OCI-LY7 (cell line): ENCODE data around the gene ABI2.

Experiments
- EZH2phosphoT487 ChIP-seq: fragments of 200-600 bp; sonication (generic); IDR thresholded peaks from 2 replicates; pipeline ENCODE4 v1.6.1; 2018; ENCODE audit warnings: low read depth, borderline replicate concordance, mild to moderate bottlenecking, mixed run types, antibody characterized with exemption, low read length, moderate library complexity, mixed read lengths
- TF ChIP-seq, protein P1 (sequence below): fragments of 200-600 bp; sonication (generic); conservative IDR thresholded peaks from 2 replicates; pipeline ENCODE4 v1.5.1; 2014; ENCODE audit warnings: mild to moderate bottlenecking, antibody characterized with exemption, low read length, moderate library complexity, mixed read lengths

GRCh38 chr2:203446071-203446481, 117.9 kb downstream of the ABI2 start:
- TF ChIP-seq, protein P1, sequence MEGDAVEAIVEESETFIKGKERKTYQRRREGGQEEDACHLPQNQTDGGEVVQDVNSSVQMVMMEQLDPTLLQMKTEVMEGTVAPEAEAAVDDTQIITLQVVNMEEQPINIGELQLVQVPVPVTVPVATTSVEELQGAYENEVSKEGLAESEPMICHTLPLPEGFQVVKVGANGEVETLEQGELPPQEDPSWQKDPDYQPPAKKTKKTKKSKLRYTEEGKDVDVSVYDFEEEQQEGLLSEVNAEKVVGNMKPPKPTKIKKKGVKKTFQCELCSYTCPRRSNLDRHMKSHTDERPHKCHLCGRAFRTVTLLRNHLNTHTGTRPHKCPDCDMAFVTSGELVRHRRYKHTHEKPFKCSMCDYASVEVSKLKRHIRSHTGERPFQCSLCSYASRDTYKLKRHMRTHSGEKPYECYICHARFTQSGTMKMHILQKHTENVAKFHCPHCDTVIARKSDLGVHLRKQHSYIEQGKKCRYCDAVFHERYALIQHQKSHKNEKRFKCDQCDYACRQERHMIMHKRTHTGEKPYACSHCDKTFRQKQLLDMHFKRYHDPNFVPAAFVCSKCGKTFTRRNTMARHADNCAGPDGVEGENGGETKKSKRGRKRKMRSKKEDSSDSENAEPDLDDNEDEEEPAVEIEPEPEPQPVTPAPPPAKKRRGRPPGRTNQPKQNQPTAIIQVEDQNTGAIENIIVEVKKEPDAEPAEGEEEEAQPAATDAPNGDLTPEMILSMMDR: no peak
- TF ChIP-seq EZH2phosphoT487: no peak
